Measurements from ENCODE around the gene WTAP.
A peak's percentile ranks its signal among the peaks of the same experiment; 100 is the strongest.
"Not testable (repeated sequence)": the region's sequence is repeated elsewhere in the genome, so short reads cannot be mapped to it uniquely, and the experiment has no call there.

WTAP gene

GRCh38 chr6:159726918-159727716, at the start of gene WTAP:
Gene WTAP, plus strand, starts transcription at chr6:159727506. Its CDS starts 8,760 bp downstream, at chr6:159736266.
- peak; percentile 98 for DNase-seq

DNA sequence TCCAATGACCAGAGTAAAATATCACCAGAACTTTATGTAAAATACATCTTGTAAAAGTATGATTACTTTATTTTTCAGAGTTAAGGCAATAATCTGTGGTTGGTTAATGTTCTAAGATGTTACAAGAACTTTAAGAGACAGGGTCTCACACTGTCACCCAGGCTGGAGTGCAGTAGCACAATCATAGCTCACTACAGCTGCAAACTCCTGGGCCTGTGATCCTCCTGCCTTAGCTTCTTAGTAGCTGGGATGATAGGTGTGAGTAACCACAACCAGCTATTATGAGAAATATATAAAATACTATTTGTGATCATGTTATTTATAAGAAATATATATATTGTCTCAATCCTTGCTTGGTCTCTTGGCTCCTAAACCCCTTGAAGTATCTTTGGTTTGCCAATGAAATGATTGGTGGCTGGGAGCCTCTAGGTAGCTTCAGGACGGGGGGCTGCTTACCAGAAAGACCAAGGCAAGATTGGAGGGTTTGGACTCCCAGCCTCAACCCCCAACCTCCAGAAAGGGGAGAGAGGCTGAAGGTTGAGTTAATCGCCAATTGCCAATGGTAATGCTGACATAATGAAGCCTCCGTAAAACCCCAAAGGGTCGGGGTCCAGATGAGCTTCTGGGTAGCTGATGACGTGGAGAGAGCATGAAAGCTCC, 49.7 kb upstream of the WTAP start:
- no peak for DNase-seq

DNA sequence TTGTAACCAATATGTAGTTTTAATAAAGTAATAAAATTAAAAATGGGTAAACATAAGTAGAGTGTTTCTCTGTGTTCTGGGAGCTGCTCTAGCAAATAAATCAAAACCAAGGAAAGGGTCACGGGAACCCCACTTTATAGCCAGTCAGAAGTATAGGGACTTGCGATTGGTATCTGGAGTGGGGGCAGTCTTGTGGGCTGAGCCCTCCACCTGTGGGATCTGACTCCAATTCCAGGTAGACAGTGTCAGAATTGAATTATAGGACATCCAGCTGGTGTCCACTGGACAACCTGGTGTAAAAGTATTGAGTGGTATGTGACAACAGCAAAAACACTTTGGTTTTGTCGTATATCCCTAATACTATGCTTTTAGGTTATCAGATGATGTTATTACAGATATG, 48.7 kb upstream of the WTAP start:
- no peak for DNase-seq

- DNase-seq: no peak
Observed at GRCh38 chr6:159679091-159680077, 47.9 kb upstream of the WTAP start.

- no peak for DNase-seq
Observed at GRCh38 chr6:159680104-159680503, 47.2 kb upstream of the WTAP start.

GRCh38 chr6:159681191-159681880, 46.0 kb upstream of the WTAP start:
- DNase-seq: no peak

GRCh38 chr6:159682295-159682694, 45.0 kb upstream of the WTAP start:
- no peak for DNase-seq

- no peak for DNase-seq
Observed at GRCh38 chr6:159682810-159683209, 44.5 kb upstream of the WTAP start.

- no peak for DNase-seq
Observed at GRCh38 chr6:159684013-159684304, 43.3 kb upstream of the WTAP start.

DNA sequence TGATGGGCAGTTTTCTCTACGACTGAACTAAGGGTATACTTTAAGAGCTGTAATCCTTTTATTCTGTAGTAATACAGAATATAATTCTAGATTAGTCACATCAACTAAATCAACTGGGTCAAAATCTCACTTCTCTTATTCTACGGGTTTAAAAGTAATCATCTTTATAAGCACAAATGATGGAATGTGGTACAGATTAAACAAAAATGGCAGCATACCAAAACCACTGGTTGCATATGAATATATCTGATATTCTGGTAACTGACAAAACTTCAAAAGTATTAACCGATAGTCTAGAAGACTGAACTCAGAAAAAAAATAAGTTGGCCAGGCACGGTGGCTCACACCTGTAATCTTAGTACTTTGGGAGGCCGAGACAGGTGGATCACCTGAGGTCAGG, 41.3 kb upstream of the WTAP start:
- DNase-seq: no peak

DNA sequence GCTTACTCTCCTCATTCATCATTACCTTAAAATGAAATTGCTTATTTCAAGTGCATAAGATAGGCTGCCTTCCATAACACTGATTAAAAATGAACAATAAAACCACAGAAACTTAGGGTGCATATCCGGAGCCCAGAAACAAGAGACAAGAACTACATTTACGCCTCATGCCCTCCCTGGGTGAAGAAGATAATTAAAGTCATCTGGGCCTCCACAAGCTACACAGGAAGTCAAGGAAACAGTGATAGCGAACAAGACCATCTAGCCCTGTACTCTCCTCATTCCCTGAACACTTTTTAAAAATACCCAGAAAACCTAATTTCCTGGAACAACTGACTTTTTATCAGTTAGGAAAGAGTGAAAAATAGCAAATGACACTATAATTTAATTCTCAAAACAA, 40.6 kb upstream of the WTAP start:
- no peak for DNase-seq

GRCh38 chr6:159687341-159687740, 40.0 kb upstream of the WTAP start:
- DNase-seq: no peak

- no peak for DNase-seq
Observed at GRCh38 chr6:159688266-159688905, 38.9 kb upstream of the WTAP start.

GRCh38 chr6:159689001-159689400, 38.3 kb upstream of the WTAP start:
- no peak for DNase-seq

- not testable (repeated sequence) for DNase-seq
Observed at GRCh38 chr6:159690135-159690534, 37.2 kb upstream of the WTAP start.

DNA sequence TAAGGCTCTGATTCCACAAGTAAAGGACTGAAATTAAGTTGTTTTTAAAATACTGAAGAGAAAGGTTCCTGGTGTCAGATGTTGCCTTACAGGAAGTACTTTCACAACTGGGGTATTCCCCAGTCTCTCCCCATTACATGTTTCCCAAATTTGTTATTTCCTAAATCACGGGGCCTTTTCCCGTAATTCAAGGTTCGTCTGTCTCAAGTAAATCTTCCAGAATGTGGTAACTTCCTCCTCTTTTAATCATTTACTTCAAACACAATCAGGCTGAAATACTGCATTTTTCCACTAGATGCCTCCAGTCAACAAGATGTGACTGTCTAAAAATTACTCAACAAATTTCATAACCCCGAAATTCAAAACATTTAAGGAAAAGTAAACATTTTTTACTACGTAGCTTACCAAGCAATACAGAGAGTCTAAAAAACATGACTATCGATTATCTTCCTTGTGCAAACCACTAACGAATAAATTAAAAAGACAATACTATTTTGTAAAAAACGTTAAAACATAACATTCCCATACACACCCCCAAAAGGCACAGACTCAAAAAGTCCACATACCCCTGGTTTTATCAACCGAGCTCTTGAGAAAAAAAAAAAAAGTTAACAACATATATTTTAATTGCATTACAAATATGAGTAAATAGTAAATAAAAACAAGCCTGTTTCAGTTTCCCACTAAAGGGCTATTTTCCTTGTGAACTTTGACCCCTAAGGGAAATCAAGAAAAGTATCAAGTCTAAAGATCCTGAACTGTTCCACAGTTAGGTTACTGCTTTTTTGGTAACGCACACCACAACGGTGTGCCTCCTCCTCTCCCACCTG, 36.0 kb upstream of the WTAP start:
- DNase-seq: peak; percentile 73

DNA sequence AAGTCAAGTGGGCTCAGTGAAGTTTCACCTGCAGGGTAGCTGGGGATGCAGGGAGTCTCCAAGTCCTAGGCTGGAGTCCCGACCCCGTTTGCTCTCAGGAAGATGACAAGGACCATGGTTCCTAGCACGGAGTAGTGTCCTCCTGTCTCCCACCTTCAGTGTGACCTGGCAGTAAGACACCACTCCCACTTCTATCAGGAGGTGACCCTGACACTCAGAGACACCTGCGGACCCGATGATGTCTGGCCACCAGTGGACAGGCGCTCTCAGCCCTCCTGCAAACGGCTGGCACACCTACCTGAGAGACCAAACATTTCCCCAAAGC, 35.4 kb upstream of the WTAP start:
- DNase-seq: no peak

DNA sequence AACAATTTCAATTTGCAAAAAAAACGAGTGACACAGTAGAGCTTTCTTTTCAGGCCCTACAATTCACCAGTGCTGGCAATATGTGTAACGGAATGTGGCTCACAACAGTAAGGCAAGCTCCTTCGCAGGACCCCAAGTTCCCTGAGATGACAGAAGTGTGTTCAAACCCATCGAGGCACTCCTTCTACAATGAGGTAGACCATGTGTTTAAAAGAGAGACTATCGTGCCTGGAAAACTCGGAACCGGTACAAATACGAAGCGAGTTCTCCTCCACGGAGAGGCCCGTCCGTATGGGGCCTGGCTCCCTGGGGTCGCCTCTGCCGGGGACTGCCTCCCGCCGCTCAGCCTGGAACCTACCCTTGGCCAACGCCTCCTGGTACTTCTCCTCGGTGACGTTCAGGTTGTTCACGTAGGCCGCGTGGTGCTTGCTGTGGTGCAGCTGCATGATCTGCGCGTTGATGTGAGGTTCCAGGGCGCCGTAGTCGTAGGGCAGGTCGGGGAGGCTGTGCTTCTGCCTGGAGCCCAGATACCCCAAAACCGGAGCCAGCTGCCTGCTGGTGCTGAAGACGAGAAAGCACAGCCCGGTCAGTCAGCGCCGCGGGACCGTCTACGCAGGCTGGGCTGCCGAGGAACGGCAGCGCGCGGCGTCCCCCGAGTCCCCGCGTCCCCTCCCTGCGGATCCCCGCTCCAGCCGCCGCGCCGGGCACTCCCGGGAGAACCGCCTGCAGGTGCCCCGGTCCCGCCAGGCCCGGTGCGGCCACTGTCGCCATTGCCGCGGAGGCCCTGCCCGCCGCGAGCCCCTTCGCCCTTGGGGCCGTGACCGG, 34.8 kb upstream of the WTAP start:
- DNase-seq: peak; percentile 48

- DNase-seq: peak; percentile 82
Observed at GRCh38 chr6:159693128-159693893, 34.0 kb upstream of the WTAP start, which contains the start of gene SOD2. Gene SOD2, minus strand, starts transcription at chr6:159693241. Its CDS starts 74 bp downstream, at chr6:159693167.
